IMR-90 (cell line): ENCODE measurements around the gene IL12RB2. TPM values are rescaled to one million over a fixed set of nuclear protein-coding genes. Genes with fewer than 3 reads are reported as not detected.

Experiments
- ATAC-seq: fragments of 200-7000 bp; cut with Tn5 transposase; 2 replicates; pipeline ENCODE4 v1.9.1; 2020; ENCODE audit warnings: low read depth, mild to moderate bottlenecking, moderate library complexity
- BruUV-seq: library from RNA; stranded (reverse); fragments of 400-500 nt; replicated peaks from 2 replicates; lab custom pipeline; 2021; lab: Mats Ljungman, UMichigan
- CTCF ChIA-PET: fragments of 300-600 bp; formaldehyde crosslinking; extraction: SDS; loops from one replicate; lab custom pipeline; 2021; ENCODE audit warnings: antibody characterized with exemption; lab: Yijun Ruan, JAX
- POLR2A ChIA-PET: fragments of 300-600 bp; sonication (Branson Sonifier 250); formaldehyde crosslinking; loops from one replicate; lab custom pipeline; 2022; ENCODE audit warnings: antibody characterized with exemption; ENCODE audit not compliant: unreplicated experiment; lab: Charles Lee
- DNase-seq: peaks from one replicate; pipeline ENCODE4 v3.0.0; 2013
- H2AFZ ChIP-seq: replicated peaks from 2 replicates; pipeline ENCODE3; 2013; ENCODE audit warnings: low read length, mild to moderate bottlenecking; ENCODE audit not compliant: poor library complexity
- H2AK5ac ChIP-seq: 2 replicates; pipeline ENCODE4 v1.6.1; 2013; ENCODE audit warnings: low read depth, low read length, inconsistent platforms
- H2AK9ac ChIP-seq: replicated peaks from 2 replicates; pipeline ENCODE3; 2013; ENCODE audit warnings: mild to moderate bottlenecking, low read depth, low read length, moderate library complexity; ENCODE audit not compliant: poor library complexity
- H2BK120ac ChIP-seq: 2 replicates; pipeline ENCODE4 v1.6.1; 2013; ENCODE audit warnings: low read depth, low read length, inconsistent platforms
- H2BK15ac ChIP-seq: 3 replicates; pipeline ENCODE4 v1.6.1; 2013; ENCODE audit warnings: low read depth, low read length, inconsistent platforms
- H2BK20ac ChIP-seq: 2 replicates; pipeline ENCODE4 v1.6.1; 2013; ENCODE audit warnings: low read depth, mild to moderate bottlenecking, inconsistent platforms, low read length, moderate library complexity
- H2BK5ac ChIP-seq: 2 replicates; pipeline ENCODE4 v1.6.1; 2013; ENCODE audit warnings: mild to moderate bottlenecking, low read depth, low read length, inconsistent platforms; ENCODE audit not compliant: poor library complexity, severe bottlenecking
- H3K14ac ChIP-seq: replicated peaks from 2 replicates; pipeline ENCODE4 v1.6.1; 2013; ENCODE audit warnings: low read depth, low read length, inconsistent platforms
- H3K18ac ChIP-seq: 2 replicates; pipeline ENCODE4 v1.6.1; 2013; ENCODE audit warnings: low read depth, low read length, control low read depth
- H3K23ac ChIP-seq: 2 replicates; pipeline ENCODE4 v1.6.1; 2013; ENCODE audit warnings: low read depth, low read length, inconsistent platforms
- H3K27ac ChIP-seq: 2 replicates; pipeline ENCODE4 v1.5.1; 2013; ENCODE audit warnings: mild to moderate bottlenecking, control low read depth, low read length; ENCODE audit not compliant: insufficient read depth
- H3K27me3 ChIP-seq: 2 replicates; pipeline ENCODE4 v1.6.1; 2013; ENCODE audit warnings: low read length; ENCODE audit not compliant: control insufficient read depth, insufficient read depth
- H3K36me3 ChIP-seq: 2 replicates; pipeline ENCODE4 v1.6.1; 2013; ENCODE audit warnings: low read length, mixed read lengths; ENCODE audit not compliant: control insufficient read depth, insufficient read depth
- H3K4ac ChIP-seq: 2 replicates; pipeline ENCODE4 v1.6.1; 2013; ENCODE audit warnings: low read depth, low read length, inconsistent platforms
- H3K4me1 ChIP-seq: 2 replicates; pipeline ENCODE4 v1.6.1; 2013; ENCODE audit warnings: low read length, mixed read lengths; ENCODE audit not compliant: control insufficient read depth, insufficient read depth
- H3K4me2 ChIP-seq: 2 replicates; pipeline ENCODE4 v1.6.1; 2013; ENCODE audit warnings: low read depth, mild to moderate bottlenecking, control low read depth, low read length, moderate library complexity
- H3K4me3 ChIP-seq: 2 replicates; pipeline ENCODE4 v1.5.1; 2013; ENCODE audit warnings: low read depth, mild to moderate bottlenecking, control low read depth, low read length, moderate library complexity; ENCODE audit not compliant: insufficient read depth
- H3K56ac ChIP-seq: 2 replicates; pipeline ENCODE4 v1.6.1; 2013; ENCODE audit warnings: low read length, inconsistent platforms; ENCODE audit not compliant: insufficient read depth; ENCODE audit errors: extremely low read depth
- H3K79me1 ChIP-seq, 2 experiments: 2 replicates each; pipeline ENCODE4 v1.6.1; 2013; ENCODE audit warnings: low read length in 2 of 2, inconsistent platforms in 1 of 2, low read depth in 1 of 2
- H3K9ac ChIP-seq: 2 replicates; pipeline ENCODE4 v1.6.1; 2013; ENCODE audit warnings: low read depth, low read length, control low read depth
- H3K9me1 ChIP-seq: 2 replicates; pipeline ENCODE4 v1.6.1; 2013; ENCODE audit warnings: low read length, inconsistent platforms; ENCODE audit not compliant: insufficient read depth
- H3K9me3 ChIP-seq: 2 replicates; pipeline ENCODE4 v1.6.1; 2013; ENCODE audit warnings: low read length; ENCODE audit not compliant: control insufficient read depth, insufficient read depth
- H4K20me1 ChIP-seq: 2 replicates; pipeline ENCODE4 v1.6.1; 2013; ENCODE audit warnings: low read length, inconsistent platforms; ENCODE audit not compliant: insufficient read depth
- H4K5ac ChIP-seq: 2 replicates; pipeline ENCODE4 v1.6.1; 2013; ENCODE audit warnings: mild to moderate bottlenecking, low read depth, low read length, control low read depth
- H4K8ac ChIP-seq, 2 experiments: 2 replicates each; pipeline ENCODE4 v1.6.1; 2013; ENCODE audit warnings: low read depth in 2 of 2, low read length in 2 of 2, control low read depth in 1 of 2, inconsistent platforms in 1 of 2
- H4K91ac ChIP-seq: 2 replicates; pipeline ENCODE4 v1.6.1; 2013; ENCODE audit warnings: low read depth, low read length, inconsistent platforms; ENCODE audit not compliant: insufficient read depth
- BHLHE40 ChIP-seq: fragments of 150-350 bp; IDR thresholded peaks from 2 replicates; pipeline ENCODE4 v1.6.1; 2016; ENCODE audit warnings: mild to moderate bottlenecking, low read depth, low read length
- CEBPB ChIP-seq: IDR thresholded peaks from 2 replicates; pipeline ENCODE4 v1.6.1; 2012; ENCODE audit warnings: low read depth, low read length, improper control_type of control experiment
- CHD1 ChIP-seq: IDR thresholded peaks from 2 replicates; pipeline ENCODE4 v1.6.1; 2012; ENCODE audit warnings: low read depth, low read length, improper control_type of control experiment
- FOS ChIP-seq: fragments of 150-350 bp; IDR thresholded peaks from 2 replicates; pipeline ENCODE4 v1.6.1; 2016; ENCODE audit warnings: low read depth, low read length
- MAFK ChIP-seq: IDR thresholded peaks from 2 replicates; pipeline ENCODE4 v1.6.1; 2012; ENCODE audit warnings: low read depth, low read length, improper control_type of control experiment
- MAZ ChIP-seq: IDR thresholded peaks from 2 replicates; pipeline ENCODE4 v1.6.1; 2012; ENCODE audit warnings: low read depth, mild to moderate bottlenecking, low read length, improper control_type of control experiment, moderate library complexity, borderline replicate concordance
- NFE2L2 ChIP-seq: fragments of 150-350 bp; IDR thresholded peaks from 2 replicates; pipeline ENCODE4 v1.6.1; 2016; ENCODE audit warnings: low read depth, mild to moderate bottlenecking, low read length
- POLR2A ChIP-seq: IDR thresholded peaks from 2 replicates; pipeline ENCODE4 v1.6.1; 2012; ENCODE audit warnings: mild to moderate bottlenecking, low read depth, low read length
- RAD21 ChIP-seq: IDR thresholded peaks from 2 replicates; pipeline ENCODE4 v1.6.1; 2012; ENCODE audit warnings: low read length, improper control_type of control experiment
- RFX5 ChIP-seq: IDR thresholded peaks from 2 replicates; pipeline ENCODE4 v1.8.0; 2012; ENCODE audit warnings: low read depth, mild to moderate bottlenecking, low read length, moderate library complexity
- SMC3 ChIP-seq: fragments of 150-350 bp; IDR thresholded peaks from 2 replicates; pipeline ENCODE4 v1.6.1; 2016; ENCODE audit warnings: low read depth, mild to moderate bottlenecking, antibody characterized with exemption, low read length, moderate library complexity
- USF2 ChIP-seq: fragments of 150-350 bp; IDR thresholded peaks from 2 replicates; pipeline ENCODE4 v1.6.1; 2017; ENCODE audit warnings: mild to moderate bottlenecking, antibody characterized with exemption, low read length, low read depth
- WGBS, 2 experiments: methylation state at CpG; one replicate each; pipeline versions ENCODE4 v1.1.5 to v1.1.7; 2013; ENCODE audit warnings: missing lambda C conversion rate in 2 of 2; ENCODE audit not compliant: insufficient read length in 1 of 2; ENCODE audit errors: extremely low coverage in 2 of 2; 5-methylcytosine and 5-hydroxymethylcytosine counted together
- dilution Hi-C: fragments of 300-500 bp; cut with HindIII; formaldehyde crosslinking; loops from one replicate; pipeline ENCODE4 v1.14.3; 2018; ENCODE audit warnings: low sequenced_read_pairs; ENCODE audit not compliant: unreplicated experiment
- in situ Hi-C: fragments of 300-500 bp; cut with MboI; formaldehyde crosslinking; loops from 3 replicates; pipeline ENCODE4 v1.14.3; 2019; ENCODE audit warnings: low sequenced_read_pairs, inconsistent platforms, mixed read lengths
- intact Hi-C: fragments of 100-400 bp; cut with micrococcal nuclease; formaldehyde crosslinking; loops from 2 replicates; pipeline ENCODE4 v1.10.0; 2022
- polyA plus RNA-seq, 3 experiments: library from polyadenylated mRNA; depleted of rRNA; stranded (reverse); fragments of >200 nt; gene quantifications; 2 replicates each; pipeline ENCODE4 v1.2.3, GENCODE V29; 2012; ENCODE audit warnings: low replicate concordance in 1 of 3
- total RNA-seq: library from RNA; depleted of rRNA; stranded (reverse); fragments of >200 nt; gene quantifications from 2 replicates; pipeline ENCODE4 v1.2.3, GENCODE V29; 2012
- TF ChIP-seq, protein P1 (sequence below): conservative IDR thresholded peaks from 2 replicates; pipeline ENCODE4 v1.5.1; 2012; ENCODE audit warnings: mild to moderate bottlenecking, low read depth, low read length, improper control_type of control experiment
- TF ChIP-seq, protein P2 (sequence below): fragments of 150-350 bp; IDR thresholded peaks from 2 replicates; pipeline ENCODE4 v1.6.1; 2016; ENCODE audit warnings: low read depth, mild to moderate bottlenecking, low read length, moderate library complexity, borderline replicate concordance

The IL12RB2 gene
- total and polyA plus RNA-seq, 2 of the 4 experiments (the other 2 are of a cell fraction): not detected

DNA sequence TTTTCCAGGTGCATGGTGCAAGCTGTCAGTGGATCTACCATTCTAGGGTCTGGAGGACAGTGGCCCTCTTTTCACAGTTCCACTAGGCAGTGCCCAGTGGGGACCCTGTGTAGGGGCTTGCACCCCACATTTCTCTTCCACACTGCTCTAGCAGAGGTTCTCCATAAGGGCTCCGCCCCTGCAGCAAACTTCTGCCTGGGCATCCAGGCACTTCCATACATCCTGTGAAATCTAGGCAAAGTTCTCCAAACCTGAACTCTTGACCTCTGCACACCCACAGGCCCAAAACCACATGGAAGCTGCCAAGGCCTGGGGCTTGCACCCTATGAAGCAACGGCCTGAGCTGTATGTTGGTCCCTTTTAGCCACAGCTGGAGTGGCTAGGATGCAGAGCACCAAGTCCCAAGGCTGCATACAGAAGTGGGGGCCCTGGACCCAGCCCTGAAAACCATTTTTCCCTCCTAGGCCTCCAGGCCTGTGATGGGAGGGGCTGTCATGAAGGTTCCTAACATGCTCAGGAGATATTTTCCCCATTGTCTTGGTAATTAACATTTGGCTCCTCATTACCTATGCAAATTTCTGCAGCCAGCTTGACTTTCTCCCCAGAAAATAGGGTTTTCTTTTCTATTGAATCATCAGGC lies 76.4 kb downstream of the IL12RB2 start:
- TF ChIP-seq CHD1 (no peak), RAD21 (no peak), MAFK (no peak), POLR2A (no peak), RFX5 (no peak), FOS (no peak), CEBPB (no peak), SMC3 (no peak), BHLHE40 (no peak), NFE2L2 (no peak), MAZ (no peak), USF2 (no peak)
- TF ChIP-seq, protein P1, sequence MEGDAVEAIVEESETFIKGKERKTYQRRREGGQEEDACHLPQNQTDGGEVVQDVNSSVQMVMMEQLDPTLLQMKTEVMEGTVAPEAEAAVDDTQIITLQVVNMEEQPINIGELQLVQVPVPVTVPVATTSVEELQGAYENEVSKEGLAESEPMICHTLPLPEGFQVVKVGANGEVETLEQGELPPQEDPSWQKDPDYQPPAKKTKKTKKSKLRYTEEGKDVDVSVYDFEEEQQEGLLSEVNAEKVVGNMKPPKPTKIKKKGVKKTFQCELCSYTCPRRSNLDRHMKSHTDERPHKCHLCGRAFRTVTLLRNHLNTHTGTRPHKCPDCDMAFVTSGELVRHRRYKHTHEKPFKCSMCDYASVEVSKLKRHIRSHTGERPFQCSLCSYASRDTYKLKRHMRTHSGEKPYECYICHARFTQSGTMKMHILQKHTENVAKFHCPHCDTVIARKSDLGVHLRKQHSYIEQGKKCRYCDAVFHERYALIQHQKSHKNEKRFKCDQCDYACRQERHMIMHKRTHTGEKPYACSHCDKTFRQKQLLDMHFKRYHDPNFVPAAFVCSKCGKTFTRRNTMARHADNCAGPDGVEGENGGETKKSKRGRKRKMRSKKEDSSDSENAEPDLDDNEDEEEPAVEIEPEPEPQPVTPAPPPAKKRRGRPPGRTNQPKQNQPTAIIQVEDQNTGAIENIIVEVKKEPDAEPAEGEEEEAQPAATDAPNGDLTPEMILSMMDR: no peak
- TF ChIP-seq, protein P2, sequence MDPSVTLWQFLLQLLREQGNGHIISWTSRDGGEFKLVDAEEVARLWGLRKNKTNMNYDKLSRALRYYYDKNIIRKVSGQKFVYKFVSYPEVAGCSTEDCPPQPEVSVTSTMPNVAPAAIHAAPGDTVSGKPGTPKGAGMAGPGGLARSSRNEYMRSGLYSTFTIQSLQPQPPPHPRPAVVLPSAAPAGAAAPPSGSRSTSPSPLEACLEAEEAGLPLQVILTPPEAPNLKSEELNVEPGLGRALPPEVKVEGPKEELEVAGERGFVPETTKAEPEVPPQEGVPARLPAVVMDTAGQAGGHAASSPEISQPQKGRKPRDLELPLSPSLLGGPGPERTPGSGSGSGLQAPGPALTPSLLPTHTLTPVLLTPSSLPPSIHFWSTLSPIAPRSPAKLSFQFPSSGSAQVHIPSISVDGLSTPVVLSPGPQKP: no peak
- Histone ChIP-seq H3K23ac (no peak overlapping the region), H2AFZ (no peak overlapping the region), H3K79me1 (no peaks in the 10 kb centered on the region), H3K4me2 (no peak overlapping the region), H3K4ac (no peak overlapping the region), H4K5ac (no peak overlapping the region), H3K9me1 (no peaks in the 10 kb centered on the region), H3K27me3 (no peaks in the 10 kb centered on the region), H4K20me1 (no peaks in the 10 kb centered on the region), H2BK5ac (no peak overlapping the region), H2BK120ac (no peak overlapping the region), H3K9me3 (peaks cover 8% of the 10 kb centered on the region; the same call in 1 of the 2 replicates), H3K4me3 (no peak overlapping the region), H3K4me1 (peaks cover 1% of the 10 kb centered on the region; the same call in 1 of the 2 replicates), H2AK9ac (no peak overlapping the region), H3K18ac (no peak overlapping the region), H4K8ac (no peak overlapping the region), H3K14ac (no peak overlapping the region), H2BK15ac (no peak overlapping the region), H3K9ac (no peak overlapping the region), H2AK5ac (no peak overlapping the region), H3K27ac (no peak overlapping the region), H3K56ac (no peak overlapping the region), H2BK20ac (no peak overlapping the region), H3K36me3 (no peaks in the 10 kb centered on the region), H4K91ac (no peak overlapping the region)
- no CpG with 5 or more reads among the region's 2 CpGs for WGBS, 2 experiments
- intact Hi-C loops: no loop called here
- POLR2A ChIA-PET: no interaction called here
- in situ Hi-C loops: no loop called here
- CTCF ChIA-PET: no interaction called here
- DNase-seq (no peak), ATAC-seq (no peak)
- no TSS peak for BruUV-seq
- dilution Hi-C loops: no loop called here
